ENCODE measurements around the gene EHMT1. TPM values are rescaled to one million over a fixed set of nuclear protein-coding genes. Genes with fewer than 3 reads are reported as not detected.
A peak's percentile ranks its signal among the peaks of the same experiment; 100 is the strongest.

EHMT1 gene
- total and polyA plus RNA-seq, 2 donors (not counting 1 experiment from before 2014, with no cell fraction given), result 101 to 394 TPM

- ATAC-seq (ENCODE audit: low read depth), result no peak
- Mint-ChIP-seq H3K4me3 (peak overlapping the region; percentile 10), H3K4me1 (peaks cover 74% of the 10 kb centered on the region), H3K9me3 (ENCODE audit: insufficient read depth) (no peaks in the 10 kb centered on the region), H3K27me3 (no peaks in the 10 kb centered on the region), H3K27ac (peak overlapping the region; percentile 46)
- H3K9ac ChIP-seq (ENCODE audit: low read length), result no peak overlapping the region
- H3K27ac ChIP-seq (ENCODE audit: low read length in 2 of 2), result no peak overlapping the region
- no peak for TF ChIP-seq EZH2 (IDR thresholded peaks at IDR 0.05; ENCODE audit: borderline replicate concordance, insufficient read depth, low read depth, low read length, poor library complexity, severe bottlenecking)
- TF ChIP-seq CTCF (IDR thresholded peaks at IDR 0.05), result no peak
- ChIA-PET POLR2A (no interaction called here), CTCF (interaction anchor here (1.6 kb wide), 1 partner anchor 46 kb away, joined by 5 read pairs; no protein-coding TSS in a partner anchor)
- H3K4me1 ChIP-seq (ENCODE audit: control insufficient read depth in 2 of 2, insufficient read depth in 2 of 2, low read length in 2 of 2), result peaks cover 40 to 54% of the 10 kb centered on the region in 2 donors
- peaks cover 2 to 13% (median 6%) of the 10 kb centered on the region in 3 donors for H3K9me3 ChIP-seq (ENCODE audit: control extremely low read depth in 1 of 3, control insufficient read depth in 2 of 3, insufficient read depth in 1 of 3, low read length in 2 of 3)
- DNase-seq, result no peak
- H3K27me3 ChIP-seq (replicated peaks in 1 of 4; ENCODE audit: control extremely low read depth in 1 of 4, control insufficient read depth in 3 of 4, insufficient read depth in 4 of 4, low read length in 3 of 4), result no peaks in the 10 kb centered on the region
- H3K4me2 ChIP-seq (replicated peaks; ENCODE audit: low read depth, low read length, poor library complexity, severe bottlenecking), result no peak overlapping the region
- peaks cover 6% of the 10 kb centered on the region for H3K79me2 ChIP-seq (ENCODE audit: control insufficient read depth, insufficient read depth, low read length)
- H4K20me1 ChIP-seq (ENCODE audit: control insufficient read depth, insufficient read depth, low read length, poor library complexity, severe bottlenecking), result peaks cover 8% of the 10 kb centered on the region
- H2AFZ ChIP-seq (ENCODE audit: insufficient read depth, low read depth, low read length, poor library complexity, severe bottlenecking), result no peak overlapping the region
- 100% methylated on average over 3 of the region's 4 CpGs for WGBS (ENCODE audit: insufficient coverage)
- no peak overlapping the region for H3K4me3 ChIP-seq (ENCODE audit: control extremely low read depth in 1 of 5, extremely low read depth in 1 of 5, insufficient read depth in 1 of 5, low read depth in 2 of 5, low read length in 4 of 5)
- peaks cover 0 to 32% of the 10 kb centered on the region in 2 experiments for H3K36me3 ChIP-seq (replicated peaks in 1 of 2; ENCODE audit: control extremely low read depth in 1 of 2, control insufficient read depth in 1 of 2, extremely low read depth in 1 of 2, insufficient read depth in 2 of 2, low read length in 1 of 2)
- intact Hi-C loops (cut with micrococcal nuclease), result no loop called here
These were observed 122.5 kb downstream of the EHMT1 start for GRCh38 chr9:137741330-137741729.

- WGBS (ENCODE audit: insufficient coverage), result 96% methylated on average over 7 of the region's 7 CpGs
- CTCF ChIA-PET, result no interaction called here
- ATAC-seq (ENCODE audit: low read depth) (no peak), DNase-seq (no peak)
- intact Hi-C loops (cut with micrococcal nuclease), result no loop called here
- Histone ChIP-seq H3K79me2 (ENCODE audit: control insufficient read depth, insufficient read depth, low read length) (peaks cover 6% of the 10 kb centered on the region), H2AFZ (ENCODE audit: insufficient read depth, low read depth, low read length, poor library complexity, severe bottlenecking) (no peak overlapping the region), H3K9ac (ENCODE audit: low read length) (no peak overlapping the region), H3K9me3 (ENCODE audit: control extremely low read depth in 1 of 3, control insufficient read depth in 2 of 3, insufficient read depth in 1 of 3, low read length in 2 of 3) (peaks cover 0 to 4% (median 1%) of the 10 kb centered on the region in 3 donors), H3K27ac (ENCODE audit: low read length in 2 of 2) (no peak overlapping the region), H3K4me3 (ENCODE audit: control extremely low read depth in 1 of 5, extremely low read depth in 1 of 5, insufficient read depth in 1 of 5, low read depth in 2 of 5, low read length in 4 of 5) (no peak overlapping the region), H3K4me2 (replicated peaks; ENCODE audit: low read depth, low read length, poor library complexity, severe bottlenecking) (no peak overlapping the region), H3K27me3 (replicated peaks in 1 of 4; ENCODE audit: control extremely low read depth in 1 of 4, control insufficient read depth in 3 of 4, insufficient read depth in 4 of 4, low read length in 3 of 4) (no peaks in the 10 kb centered on the region), H3K36me3 (replicated peaks in 1 of 2; ENCODE audit: control extremely low read depth in 1 of 2, control insufficient read depth in 1 of 2, extremely low read depth in 1 of 2, insufficient read depth in 2 of 2, low read length in 1 of 2) (peaks cover 0 to 43% of the 10 kb centered on the region in 2 experiments), H4K20me1 (ENCODE audit: control insufficient read depth, insufficient read depth, low read length, poor library complexity, severe bottlenecking) (peaks cover 8% of the 10 kb centered on the region), H3K4me1 (ENCODE audit: control insufficient read depth in 2 of 2, insufficient read depth in 2 of 2, low read length in 2 of 2) (peaks cover 35 to 49% of the 10 kb centered on the region in 2 donors)
- H3K27ac Mint-ChIP-seq, result peak overlapping the region; percentile 67
- TF ChIP-seq CTCF (IDR thresholded peaks at IDR 0.05) (no peak), EZH2 (IDR thresholded peaks at IDR 0.05; ENCODE audit: borderline replicate concordance, insufficient read depth, low read depth, low read length, poor library complexity, severe bottlenecking) (no peak)
- POLR2A ChIA-PET, result no interaction called here
- H3K27me3 Mint-ChIP-seq, result no peaks in the 10 kb centered on the region
- H3K9me3 Mint-ChIP-seq (ENCODE audit: insufficient read depth), result no peaks in the 10 kb centered on the region
- peaks cover 74% of the 10 kb centered on the region for H3K4me1 Mint-ChIP-seq
- H3K4me3 Mint-ChIP-seq, result no peak overlapping the region
These were observed 123.9 kb downstream of the EHMT1 start for GRCh38 chr9:137742698-137743097.
